Suppressor macrophage treated with lipopolysaccharide for 4 hours (primary cell): Measurements from ENCODE around the gene ENTPD2.

ENCODE experiments used
- DNase-seq: peaks from one replicate; pipeline ENCODE4 v3.0.0-alpha.2; 2020

ENTPD2 gene

DNA sequence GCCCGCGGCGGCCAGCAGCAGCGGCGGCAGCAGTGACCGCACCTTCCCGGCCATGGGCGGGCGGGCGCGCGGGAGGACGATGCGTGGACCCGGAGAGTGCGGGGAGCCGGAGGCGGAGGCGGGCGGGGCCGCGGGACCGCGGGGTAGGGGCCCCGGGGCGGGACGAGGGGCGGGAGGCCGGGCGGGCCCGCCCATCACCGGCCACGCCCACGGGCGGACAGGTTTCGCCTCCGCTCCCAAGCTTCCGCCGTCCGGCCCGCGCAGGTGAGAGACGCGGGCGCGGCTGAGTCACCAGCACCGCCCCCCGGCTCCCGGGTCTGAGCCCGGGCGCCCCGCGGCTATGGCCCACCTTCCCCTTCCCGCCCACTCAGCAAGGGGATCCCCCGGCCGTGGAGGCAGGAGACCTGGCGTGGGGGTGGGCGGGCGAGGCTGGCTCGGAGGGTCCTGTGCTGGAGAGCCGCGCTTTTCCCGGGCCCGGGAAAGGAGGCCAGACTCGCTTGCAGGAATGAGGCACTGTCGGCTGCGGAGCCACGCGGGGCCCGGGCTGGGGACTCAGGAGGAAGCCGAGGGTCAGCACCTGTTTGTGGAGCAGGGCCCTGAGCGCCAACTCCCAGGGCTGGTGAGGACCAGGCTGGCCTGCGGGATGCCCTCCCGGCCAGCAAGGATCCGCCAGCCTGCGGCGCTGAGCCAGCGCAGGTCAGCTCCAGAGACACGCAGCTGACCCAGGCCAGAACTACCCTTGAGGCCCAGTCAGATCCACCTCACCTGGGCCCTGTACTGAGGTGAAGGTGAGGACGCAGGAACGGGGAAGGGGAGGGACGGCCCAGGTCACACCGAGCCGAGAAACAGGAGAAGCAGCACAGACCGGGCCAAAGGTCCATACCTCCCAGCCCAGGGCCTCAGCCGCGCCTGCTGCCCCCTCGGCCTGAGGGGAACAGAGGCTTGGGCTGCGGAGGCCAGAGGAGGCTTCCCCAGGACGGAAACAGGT, at the start of gene ENTPD2:
TSS of gene ENTPD2 (minus strand) at position 118 of the 988 bp plus-strand sequence. CDS start at position 54, 64 bp downstream.
- no peak for DNase-seq

- DNase-seq, result no peak
Measured at GRCh38 chr9:137103206-137103999, 49.5 kb upstream of the ENTPD2 start.

DNA sequence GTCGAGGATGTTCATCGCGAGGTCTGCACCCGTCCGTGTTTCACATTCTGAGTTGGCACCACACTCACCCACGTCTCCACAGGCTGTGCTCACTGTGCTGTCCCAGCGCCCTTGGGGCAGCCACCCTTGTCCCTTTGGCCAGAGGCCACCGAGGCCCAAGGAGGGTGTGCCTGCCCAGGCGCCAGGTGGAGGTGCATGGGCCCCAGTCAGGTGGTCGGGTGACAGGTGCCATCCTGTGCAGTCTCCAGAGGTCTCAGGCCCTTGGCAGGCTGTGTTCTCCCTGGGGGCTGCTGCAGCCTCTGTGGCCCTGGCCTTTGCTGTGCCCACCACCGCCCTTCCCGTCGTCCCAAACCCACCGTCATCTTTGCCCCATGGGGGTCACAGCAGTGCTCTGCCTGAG, 45.4 kb upstream of the ENTPD2 start:
- DNase-seq, result no peak

DNA sequence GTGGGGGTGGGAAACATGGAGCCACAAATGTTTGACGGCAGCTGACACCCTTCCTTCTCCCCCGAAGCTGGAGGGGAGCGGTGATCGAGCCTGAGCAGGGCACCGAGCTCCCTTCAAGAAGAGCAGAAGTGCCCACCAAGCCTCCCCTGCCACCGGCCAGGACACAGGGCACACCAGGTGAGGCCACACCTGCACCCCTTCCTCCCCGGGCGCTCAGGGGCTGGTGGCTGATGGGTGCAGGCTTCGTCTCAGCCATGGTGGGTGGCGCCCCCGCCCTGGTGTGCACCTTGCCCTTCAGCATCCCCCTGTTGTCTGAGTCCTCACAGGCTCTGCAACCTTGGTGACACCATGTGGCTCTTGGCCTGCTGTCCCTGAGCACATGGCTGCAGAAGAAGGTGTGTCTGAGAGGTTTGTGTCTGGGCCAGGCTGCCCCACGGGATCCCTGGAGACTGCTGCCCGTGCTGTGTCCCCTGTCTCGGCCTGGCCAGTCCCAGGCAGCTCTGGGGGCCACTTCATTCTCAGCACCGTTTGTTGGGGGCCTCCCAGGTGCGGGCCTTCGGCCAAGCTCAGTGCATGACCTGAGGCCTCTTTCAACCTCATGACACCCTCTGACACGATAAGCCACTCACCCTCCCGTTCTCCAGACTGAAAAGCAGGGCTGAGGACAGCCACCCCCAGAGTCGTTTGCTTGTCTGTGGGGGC, 44.1 kb upstream of the ENTPD2 start:
- DNase-seq, result no peak

- no peak for DNase-seq
Measured at GRCh38 chr9:137096785-137097546, 43.1 kb upstream of the ENTPD2 start.

DNA sequence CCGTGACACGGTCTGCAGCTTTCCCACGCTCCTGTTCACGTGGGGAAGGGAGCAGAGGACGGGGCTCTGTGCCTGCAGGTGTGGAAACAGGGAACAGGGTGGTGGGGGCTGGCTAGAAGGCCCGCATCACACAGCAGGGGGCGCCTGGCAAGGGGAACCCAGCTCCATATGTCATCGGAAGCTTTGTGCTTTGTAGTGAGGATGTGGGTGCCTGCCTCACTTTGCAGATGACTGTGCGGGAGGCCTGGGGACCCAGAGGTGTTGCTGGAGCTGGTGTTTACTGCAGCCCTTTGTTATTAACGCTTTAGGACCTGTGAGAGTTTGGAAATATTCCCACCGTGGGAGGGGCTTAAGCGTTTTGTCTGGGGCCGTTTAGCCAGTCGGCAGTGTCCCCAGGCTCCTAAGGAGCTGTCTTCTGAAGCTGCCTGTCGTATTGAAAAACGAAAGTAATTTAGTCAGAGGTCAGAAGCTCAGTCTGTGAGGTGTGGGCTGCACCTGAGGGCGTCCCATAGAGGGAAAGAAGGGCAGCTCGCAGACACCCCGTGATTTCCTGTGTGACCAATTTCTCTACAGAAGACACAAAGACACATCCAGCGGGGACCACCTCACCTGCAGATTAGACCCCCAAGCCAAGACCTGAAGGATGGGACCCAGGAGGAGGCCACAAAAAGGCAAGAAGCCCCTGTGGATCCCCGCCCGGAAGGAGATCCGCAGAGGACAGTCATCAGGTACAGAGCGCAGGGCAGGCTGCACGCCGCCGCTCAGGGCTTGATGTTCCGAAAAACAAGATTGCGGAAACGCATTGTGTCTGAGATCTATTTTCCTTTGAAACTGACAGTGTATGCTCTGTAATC, 42.0 kb upstream of the ENTPD2 start:
- no peak for DNase-seq

- no peak for DNase-seq
Measured at GRCh38 chr9:137089232-137089947, 35.5 kb upstream of the ENTPD2 start.

- DNase-seq, result no peak
Measured at GRCh38 chr9:137088121-137088520, 34.3 kb upstream of the ENTPD2 start.

DNA sequence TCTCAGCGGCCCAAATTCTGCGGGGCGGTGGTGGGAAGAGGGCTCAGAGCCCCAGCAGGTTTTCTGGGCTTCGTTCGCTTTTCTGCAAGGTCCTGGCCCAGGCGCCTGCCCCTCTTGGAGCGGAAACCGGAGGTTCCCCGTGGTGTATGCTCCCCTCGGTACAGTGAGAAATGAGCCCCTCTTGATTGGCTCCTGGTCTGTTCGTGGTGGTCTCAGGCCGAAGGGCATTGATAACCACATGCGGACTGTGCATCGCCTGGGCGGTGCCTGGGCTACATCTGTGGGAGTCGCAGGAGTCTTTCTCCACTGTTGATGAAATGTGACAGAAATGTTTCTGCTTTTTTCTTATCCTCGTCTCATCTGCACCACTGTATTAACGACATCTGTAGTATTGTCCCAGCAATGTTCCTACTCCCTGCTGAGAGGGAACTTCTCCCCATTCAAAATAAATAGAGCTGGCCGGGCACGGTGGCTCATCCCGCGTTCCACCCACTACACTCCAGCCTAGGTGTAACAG, 33.6 kb upstream of the ENTPD2 start:
- no peak for DNase-seq

DNA sequence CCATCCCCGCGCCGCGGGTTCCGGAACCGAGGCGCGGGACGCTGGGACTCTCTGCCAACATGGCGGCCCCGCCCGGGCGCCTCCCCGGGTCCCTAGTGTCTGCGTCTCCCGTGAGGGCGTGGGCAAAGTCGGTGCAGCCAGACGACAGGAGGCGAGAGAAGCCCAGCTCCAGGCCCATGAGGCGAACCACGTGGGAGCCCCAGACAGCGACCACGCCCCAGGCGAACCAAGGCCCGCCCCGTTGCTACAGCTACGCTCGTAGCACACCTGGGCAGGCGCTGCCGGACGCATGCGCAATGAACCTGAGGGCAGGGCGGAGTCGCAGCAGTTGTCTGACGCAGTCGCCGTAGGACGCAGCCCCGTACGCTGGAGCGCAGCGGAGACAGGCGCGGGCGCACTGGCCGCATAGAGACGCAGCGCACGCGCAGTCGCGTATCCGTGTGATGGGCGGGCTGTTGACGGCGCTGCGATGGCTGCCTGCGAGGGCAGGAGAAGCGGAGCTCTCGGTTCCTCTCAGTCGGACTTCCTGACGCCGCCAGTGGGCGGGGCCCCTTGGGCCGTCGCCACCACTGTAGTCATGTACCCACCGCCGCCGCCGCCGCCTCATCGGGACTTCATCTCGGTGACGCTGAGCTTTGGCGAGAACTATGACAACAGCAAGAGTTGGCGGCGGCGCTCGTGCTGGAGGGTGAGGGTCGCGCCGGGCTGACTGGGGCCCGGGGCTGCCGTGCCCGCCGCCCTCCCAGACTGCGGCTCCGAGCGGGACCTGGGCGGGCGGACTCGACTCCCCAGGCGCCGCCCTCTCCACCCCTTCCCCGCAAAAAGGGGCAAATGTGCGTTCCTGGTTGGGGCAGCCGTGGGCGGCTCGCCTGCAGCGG, 32.9 kb upstream of the ENTPD2 start, which contains the start of gene MAN1B1:
TSS of gene MAN1B1 (plus strand) at position 455 of the 878 bp plus-strand sequence. CDS start at position 470, 15 bp downstream.
- DNase-seq, result peak; percentile 99

DNA sequence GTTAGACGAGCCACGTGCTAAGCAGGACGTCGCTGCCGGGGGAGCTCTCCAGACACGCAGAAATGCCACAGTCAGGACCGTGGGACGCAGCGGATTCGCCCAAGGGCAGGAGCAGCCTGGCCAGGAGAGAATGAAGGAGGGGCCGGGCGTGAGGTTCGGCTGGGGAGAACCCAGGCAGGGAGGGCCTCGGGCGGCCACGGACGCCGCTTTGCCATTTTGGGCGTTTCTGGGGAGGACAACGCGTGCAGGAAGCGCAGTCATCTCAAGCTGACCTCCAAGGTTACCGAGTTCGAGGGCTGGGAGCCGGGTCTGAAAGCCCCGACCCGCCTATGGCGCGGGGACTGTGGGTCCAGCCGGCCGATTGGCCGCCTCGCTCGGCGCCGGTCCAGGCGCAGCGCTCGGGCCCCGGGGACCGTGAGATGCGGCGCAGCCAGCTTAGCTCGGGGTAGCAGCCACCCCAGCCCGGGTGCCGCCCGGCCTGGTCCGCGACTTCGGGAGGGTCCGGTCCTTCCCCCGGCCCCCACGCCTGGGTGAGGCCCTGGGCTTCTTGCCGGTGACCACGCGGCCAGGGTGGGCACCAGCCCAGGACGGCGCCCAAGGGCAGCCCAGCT, 32.2 kb upstream of the ENTPD2 start:
- DNase-seq, result peak; percentile 30

GRCh38 chr9:137084526-137084925, 30.7 kb upstream of the ENTPD2 start:
- no peak for DNase-seq

DNA sequence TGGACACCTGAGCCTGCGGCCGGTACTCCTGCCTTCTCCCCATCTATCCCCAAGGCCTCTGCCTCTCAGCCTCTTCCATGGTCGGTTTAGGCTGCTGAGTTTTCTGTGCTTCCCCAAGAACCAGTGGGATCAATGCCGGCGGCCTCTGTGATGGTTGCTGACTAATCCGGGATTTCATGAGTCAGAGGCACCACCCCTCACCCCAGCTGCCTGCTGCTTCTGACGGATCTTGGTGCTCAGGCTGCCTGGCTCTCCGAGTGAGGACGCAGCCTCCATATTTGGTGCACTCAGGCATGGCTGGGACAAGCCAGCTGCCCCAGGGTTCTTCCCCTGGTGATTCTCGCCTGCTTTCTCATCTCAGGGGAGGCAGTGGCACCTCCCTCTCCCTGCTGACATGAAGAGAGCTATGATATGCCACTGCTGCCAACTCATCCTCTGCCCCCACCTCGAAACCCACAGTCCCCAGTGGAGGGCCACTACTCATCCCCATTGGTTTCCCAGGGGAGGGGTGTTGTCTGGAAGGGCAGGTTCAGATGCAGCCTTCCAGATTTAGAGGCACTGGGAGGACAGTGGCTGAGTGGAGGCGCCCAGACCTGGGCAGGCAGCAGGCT, 29.6 kb upstream of the ENTPD2 start:
- peak; percentile 72 for DNase-seq

DNA sequence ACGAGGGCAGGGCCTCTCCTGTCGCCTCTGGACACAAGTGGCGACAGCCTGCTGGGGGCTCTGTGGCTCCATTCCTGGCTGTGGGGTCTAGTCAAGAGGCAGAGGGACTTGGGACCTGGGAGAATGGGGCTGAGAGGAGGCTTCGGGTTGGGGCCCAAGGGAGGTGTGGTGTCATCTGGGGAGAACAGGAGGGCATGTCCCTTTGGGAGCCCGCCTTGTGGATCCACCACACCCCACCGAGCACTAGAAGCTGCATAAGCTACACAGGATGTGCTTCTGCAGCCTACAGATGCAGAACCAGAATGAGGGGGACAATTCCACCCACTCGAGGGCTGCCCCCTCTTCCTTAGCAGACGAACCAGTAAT, 29.0 kb upstream of the ENTPD2 start:
- DNase-seq, result no peak

DNA sequence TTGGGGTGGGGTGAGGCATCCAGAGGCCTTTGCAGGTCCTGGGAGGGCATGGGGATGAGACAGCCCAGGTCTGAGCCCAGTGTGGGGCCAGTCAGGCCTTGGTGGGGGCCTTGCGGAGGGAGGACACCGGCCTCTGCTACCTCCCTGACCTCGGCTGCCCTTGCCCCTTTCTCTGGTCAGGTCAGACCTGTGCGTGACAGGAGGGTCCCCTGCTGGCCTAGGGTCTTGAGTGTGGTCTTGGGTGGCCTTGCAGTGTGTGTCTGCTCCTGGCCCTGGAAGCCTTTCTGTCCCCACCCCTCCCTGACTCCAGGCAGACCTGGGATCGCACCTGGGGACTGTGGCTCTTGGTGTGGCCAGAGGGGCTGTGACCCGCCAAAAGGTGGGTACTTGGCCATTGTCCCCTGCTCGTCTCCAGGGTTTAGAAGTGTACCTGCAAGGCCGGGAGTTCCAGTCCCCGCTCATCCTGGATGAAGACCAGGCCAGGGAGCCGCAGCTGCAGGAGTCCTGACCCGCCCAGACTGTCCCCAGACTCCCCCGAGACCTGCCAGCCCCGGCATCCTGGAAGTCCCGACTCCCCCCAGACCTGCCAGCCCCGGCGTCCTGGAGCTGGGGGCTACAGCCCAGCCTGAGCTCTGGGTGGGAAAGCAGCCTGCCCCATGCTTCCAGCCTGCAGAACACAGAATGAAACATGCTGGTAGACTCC, 28.5 kb upstream of the ENTPD2 start:
- no peak for DNase-seq

DNA sequence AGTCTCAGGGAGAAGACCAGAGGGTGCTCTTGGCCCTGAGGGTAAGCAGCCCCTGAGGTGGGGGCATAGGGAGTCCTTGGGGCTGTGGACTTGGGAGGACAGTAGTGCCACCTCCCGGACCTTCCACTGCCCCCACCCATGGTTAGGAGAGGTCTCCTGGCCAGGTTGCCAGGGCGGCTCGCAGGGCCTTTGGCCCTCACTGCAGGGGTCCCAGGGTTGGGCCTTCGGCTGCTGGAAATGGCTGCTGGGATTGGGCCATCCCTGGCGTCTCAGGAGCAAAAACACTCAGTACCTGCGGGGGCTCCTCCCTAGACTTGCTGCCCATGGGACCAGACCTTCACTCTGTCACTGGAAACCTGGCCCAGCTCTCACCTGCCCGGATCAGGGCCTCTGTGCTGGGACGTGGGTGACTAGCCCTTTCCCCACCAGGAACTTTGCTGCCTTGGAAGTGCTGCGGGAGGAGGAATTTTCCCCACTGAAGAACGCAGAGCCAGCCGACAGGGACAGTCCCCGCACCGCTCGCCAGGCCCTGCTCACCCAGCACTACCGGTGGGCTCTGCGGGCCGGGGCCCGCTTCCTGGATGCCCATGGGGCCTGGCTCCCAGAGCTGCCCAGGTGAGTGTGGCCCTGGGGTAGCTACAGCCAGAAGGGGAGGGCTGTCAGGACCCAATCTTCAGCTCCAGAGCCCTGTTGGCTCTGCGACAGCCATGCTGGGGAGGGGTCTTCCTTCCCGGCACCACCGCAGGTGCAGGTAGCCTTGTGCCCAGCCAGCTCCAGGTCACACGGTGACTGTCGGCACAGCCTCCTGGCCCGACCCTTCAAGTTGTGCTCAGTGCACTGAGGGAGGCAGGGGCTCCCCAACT, 26.6 kb upstream of the ENTPD2 start:
- no peak for DNase-seq

GRCh38 chr9:137079401-137079787, 25.5 kb upstream of the ENTPD2 start:
- DNase-seq, result no peak
